ENCODE data around the gene LPP. TPM values are rescaled to one million over a fixed set of nuclear protein-coding genes. Genes with fewer than 3 reads are reported as not detected.

LPP gene
- total RNA-seq, 4 donors from 2014 or later: 141 to 248 (median 185) TPM

DNA sequence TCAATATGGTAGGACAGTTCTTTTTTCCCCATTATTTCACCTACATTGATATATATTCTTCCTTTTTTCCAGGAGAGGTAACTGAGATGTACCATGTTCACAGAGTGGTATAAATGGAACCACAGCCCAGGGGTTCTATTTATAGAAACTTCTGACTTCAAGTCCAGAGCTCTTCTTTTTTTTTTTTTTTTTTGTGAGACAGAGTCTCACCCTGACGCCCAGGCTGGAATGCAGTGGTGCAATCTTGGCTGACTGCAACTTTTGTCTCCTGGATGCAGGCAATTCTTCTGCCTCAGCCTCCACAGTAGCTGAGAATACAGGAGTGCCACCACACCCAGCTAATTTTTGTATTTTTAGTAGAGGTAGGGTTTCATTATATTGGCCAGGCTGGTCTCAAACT, 750.7 kb downstream of the LPP start:
- TF ChIP-seq, protein P1, sequence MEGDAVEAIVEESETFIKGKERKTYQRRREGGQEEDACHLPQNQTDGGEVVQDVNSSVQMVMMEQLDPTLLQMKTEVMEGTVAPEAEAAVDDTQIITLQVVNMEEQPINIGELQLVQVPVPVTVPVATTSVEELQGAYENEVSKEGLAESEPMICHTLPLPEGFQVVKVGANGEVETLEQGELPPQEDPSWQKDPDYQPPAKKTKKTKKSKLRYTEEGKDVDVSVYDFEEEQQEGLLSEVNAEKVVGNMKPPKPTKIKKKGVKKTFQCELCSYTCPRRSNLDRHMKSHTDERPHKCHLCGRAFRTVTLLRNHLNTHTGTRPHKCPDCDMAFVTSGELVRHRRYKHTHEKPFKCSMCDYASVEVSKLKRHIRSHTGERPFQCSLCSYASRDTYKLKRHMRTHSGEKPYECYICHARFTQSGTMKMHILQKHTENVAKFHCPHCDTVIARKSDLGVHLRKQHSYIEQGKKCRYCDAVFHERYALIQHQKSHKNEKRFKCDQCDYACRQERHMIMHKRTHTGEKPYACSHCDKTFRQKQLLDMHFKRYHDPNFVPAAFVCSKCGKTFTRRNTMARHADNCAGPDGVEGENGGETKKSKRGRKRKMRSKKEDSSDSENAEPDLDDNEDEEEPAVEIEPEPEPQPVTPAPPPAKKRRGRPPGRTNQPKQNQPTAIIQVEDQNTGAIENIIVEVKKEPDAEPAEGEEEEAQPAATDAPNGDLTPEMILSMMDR (IDR thresholded peaks at IDR 0.05; ENCODE audit: low read depth): no peak

DNA sequence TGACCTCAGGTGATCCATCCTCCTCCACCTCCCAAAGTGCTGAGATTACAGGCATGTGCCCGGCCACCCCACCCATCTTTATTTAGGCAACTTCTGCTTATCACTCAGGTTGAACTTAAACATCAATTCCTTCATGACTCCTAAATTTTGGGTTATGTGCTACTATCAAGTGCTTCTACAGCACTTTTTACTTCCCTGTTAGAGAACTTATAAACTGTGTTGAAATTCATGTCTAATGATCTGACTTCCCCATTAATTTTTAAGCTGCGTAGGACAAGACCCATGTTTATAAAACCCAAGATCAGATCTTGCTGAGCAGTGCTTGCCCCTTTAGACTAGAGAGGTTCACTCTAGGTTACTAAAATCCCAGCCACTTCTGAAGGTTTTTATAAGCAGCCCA, 751.6 kb downstream of the LPP start:
- TF ChIP-seq, protein P1 (IDR thresholded peaks at IDR 0.05; ENCODE audit: low read depth): no peak

DNA sequence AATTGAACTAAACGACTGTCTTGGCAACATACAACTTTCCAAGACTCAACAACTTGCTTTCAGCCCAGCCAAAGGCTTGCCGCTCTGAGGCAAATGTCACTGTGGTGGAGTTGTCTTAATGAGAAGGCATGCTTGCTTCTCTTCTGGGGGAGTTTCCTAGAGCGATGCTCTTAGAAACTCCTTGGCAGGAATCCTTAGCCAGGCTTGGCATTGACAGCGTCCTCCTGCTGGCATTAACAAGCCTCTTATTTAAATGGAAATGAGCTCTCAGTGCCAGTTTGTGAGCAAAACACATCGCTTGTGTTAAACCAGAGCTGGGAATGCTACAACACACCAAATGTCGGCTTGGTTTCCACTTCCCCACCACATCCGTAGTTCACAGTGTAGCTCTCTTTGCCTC, 752.3 kb downstream of the LPP start:
- TF ChIP-seq, protein P1 (IDR thresholded peaks at IDR 0.05; ENCODE audit: low read depth): no peak

DNA sequence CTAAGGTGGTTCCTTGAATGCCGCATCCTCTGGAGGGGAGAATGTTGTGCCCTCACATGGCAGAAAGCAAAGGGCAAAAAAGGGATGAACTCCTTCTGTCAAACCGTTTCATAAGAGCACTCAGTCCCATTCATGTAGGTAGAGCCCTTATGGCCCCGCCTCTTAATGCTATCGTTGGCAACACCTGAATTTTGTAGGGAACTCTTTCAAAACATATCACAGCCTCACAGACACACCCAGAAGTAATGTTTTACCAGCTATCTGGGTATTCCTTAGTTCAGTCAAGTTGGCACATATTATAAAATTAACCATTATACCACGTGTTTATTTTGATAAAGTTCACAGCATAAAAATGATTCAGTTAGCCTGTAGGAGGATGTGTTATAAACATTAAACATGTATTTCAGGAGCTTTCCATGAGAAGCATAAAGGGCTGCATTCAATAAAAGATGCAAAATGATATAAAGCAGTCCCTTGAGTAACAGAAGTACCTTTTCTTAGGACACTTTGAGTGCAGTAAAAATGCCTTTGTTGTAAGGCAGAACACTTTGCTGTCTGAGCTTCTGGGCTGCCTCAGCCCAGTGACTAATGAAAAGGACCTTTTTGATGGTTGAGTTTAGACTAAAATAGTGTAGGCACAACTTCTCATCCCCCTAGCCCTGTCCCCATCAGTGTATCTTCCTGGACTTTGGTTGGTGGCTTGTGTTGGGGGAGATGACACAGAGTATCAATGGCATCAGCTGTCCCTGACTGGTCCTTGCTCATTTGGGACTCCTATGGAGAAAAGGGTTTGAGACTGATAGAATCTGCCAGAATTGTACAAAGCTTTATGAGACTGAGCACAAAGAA, 754.3 kb downstream of the LPP start:
- TF ChIP-seq, protein P1 (IDR thresholded peaks at IDR 0.05; ENCODE audit: low read depth): no peak

DNA sequence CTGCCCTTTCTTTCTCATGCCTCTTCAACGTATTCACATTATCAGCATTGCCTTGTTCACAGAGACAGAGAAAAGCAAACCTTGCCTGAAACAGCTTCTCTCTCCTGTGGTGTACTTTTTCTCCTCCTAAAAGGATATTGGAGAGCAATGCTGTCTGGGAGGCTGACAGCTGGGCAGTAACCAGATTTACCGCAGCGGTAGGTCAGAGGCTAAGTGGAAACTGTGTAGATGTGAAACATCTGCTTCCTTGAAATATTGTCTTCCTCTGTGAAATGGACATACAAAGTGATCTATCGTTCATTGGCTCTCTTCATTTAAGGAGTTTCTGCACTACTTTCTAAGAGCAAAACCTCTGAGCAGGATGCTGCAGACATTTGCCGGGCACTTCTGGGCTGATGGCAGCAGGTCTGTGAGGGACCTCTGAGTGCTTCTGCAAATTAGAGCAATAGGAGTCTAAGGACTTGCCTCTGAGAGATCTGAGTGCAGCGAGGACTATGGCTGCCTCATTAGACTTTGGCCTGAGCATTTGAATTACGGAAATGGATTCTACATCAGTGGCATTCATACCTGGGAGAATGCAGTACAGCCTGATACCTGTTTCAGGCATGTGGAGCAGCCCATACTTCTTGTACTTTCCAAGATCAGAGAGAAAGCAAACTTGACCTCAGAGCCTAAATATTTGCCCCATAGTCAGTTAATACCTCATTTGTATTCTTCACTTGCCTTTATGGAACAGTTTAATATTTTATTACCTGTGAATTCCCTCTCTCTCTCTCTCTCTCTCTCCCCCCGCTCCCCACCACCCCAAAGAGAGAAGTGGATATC, 757.3 kb downstream of the LPP start:
- TF ChIP-seq, protein P1 (IDR thresholded peaks at IDR 0.05; ENCODE audit: low read depth): no peak

DNA sequence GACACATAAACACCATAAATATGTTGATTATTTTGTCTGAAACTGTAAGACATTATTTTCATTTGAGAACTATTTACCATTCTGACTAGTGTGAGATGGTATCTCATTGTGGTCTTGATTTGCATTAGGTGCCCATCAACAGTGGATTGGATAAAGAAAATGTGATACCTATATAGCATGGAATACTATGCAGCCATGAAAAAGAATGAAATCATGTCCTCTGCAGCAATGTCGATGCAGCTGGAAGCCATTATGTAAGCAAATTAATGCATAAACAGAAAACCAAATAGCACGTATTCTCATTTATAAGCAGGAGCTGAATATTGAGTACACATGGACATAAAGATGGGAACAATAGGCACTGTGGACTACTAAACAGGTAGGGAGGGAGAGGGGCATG, 759.1 kb downstream of the LPP start:
- TF ChIP-seq, protein P1 (IDR thresholded peaks at IDR 0.05; ENCODE audit: low read depth): no peak

DNA sequence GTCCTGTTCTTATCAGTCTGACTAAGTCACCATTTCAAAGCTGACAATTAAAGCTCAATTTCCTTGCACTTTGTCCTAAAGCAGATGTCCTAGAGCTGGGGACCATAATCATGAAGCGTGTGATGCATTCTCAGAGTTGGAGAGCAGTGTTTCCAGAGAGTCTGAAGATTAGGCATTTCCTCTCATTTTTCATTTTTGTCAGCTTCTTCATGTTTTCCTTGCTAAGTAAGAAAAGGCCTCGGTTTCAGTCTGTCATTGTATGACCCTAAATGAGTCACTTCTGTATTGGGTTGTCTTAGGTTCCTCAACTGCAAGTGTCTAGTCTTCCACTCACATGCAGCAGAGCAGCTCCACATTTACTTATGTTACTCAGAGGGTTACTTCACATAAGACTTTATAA, 760.6 kb downstream of the LPP start:
- TF ChIP-seq, protein P1 (IDR thresholded peaks at IDR 0.05; ENCODE audit: low read depth): no peak
